Measurements from ENCODE around the gene TMC4.

Gene TMC4

DNA sequence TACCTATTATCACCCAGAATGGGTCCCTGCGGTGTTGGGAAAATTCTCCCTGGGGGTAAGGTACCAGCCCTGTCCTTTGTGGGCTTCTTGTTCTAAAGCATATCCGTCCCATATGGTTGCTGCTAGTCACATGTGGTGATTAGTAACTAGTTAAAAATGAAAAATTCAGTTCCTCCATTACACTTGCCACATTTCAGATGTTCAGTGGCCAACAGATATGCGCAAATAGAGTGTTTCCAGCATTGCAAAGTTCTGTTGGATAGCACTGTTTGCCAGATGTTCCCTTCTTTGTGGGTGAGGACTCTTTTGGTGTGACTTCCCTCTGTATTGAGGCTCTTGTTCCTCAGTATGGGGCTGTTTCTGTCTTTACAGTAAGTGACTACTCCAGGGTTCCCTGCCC is 31.6 kb downstream of the TMC4 start:
- DNase-seq, result no peak
- intact Hi-C loops (cut with DNase I), result no loop called here

DNA sequence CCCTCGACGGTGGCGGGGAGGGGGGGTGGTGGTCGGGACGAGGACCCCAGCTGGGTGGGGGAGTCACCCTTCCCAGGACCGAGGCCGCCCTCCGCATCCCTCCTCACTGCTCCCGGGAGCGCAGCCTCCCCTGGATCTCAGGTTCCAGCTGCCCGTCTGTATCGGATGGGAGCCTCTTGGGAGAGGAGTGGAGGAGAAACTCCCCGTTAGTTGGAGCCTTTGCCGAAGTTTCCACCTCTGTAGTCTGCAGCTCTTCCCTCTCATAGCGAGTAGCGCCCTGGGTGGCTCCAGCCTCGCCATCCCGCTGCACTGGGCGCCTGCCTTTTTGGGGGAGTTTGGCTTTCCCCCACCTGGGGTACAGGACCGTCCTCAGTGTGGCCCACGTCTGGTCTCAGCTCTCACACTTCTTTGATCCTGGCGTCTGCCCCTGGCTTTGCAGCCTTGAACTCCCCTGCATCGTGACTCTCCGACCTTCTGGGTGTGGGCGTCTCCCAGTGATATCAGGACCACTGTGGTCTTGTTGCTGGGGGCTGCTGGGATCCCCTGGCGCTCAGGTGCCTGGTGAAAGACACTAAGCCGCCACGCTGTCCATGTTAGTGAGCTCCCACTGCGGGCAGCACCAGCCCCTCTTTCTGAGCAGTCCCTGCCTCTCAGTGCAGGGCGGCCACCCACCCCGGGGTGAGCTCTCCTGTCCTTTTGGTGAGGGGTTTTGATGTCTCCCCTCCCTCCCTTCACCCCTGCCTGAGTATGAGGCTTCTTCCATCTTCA is 34.3 kb downstream of the TMC4 start:
- intact Hi-C loops (cut with DNase I), result no loop called here
- DNase-seq, result no peak

DNA sequence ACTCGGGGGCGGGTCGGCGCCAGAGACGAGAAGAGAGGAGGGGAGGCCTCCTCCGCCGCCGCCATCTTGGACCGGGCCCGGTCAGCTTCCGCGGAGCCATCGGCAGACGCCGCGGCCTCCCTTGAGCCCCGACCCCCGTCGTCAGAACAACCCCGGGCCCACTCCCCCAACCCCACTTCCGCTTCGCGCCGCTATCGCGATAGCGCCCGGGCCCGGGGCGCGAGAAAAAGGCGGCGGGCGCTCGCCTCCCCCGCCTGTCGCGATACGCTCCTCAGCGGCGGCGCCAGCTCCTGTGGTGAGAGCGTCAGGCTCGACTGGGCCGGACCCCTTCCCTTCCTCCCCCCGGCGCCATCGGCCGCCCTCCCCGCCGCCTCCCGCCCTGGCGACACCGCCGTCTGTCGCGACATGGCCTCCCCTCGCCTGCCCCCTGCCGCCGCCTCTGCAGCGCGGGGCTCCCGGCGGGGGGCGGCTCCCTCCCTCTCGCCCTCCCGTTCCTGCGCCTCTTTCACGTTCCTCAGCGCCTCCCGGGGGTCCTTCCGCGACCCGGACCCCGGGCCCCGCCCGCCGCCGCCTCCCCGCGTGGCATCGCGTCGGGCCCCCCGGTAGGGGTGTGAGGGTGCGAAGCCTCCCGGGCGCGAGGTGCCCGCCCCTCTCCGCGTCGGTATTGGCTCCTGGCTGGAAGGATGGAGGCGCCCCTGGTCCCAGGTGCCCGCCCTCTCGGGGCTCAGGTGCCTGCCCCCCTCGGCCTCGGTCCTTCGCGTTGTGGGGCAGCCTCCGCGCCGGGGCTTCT is 35.1 kb downstream of the TMC4 start, which contains the start of gene CNOT3:
Gene CNOT3 (plus strand): TSS at position 64 of the 790 bp plus-strand sequence. CDS start 5,217 bp downstream, outside the sequence.
- peak in 1 of 42 donors; percentile 29 for DNase-seq
- intact Hi-C loops (cut with DNase I), result no loop called here

DNA sequence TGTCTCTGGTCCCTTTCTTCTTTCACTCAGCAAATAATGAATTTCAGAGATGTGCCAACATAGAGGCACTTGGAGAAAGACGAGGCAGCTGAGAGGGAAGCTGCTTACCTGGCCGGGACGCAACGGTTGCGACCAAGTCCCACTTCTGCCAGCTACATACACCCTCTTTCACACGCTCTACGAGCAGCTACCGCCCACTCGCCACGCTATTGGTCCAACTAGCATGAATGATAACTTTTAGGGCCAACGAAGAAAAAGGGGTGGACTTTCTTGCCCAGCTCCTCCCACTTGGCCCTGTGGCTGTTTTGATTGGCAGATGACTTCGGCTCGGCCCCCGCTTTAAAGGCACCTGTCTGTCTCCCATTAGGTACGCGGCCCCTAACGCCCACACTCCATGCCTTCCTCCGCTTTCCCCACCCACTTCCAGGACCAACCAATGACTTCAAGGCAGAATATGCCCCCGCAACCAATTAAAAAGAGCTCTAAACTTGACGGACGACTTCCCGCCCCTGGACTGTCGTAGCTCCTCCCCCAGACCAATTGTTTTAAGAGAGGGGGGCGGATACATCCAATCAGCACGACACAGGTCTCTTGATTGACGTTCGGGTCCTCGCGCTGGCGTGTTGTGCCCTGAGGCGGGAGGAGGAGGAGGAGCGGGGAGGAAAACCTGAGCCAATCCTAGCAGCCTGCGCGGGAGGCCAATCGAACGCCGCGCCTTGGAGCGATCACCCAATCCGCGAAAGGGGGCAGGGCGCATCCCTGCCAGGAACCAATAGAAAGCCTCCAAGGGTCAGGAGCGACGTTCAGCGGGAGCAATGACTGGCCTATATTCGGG is 35.9 kb downstream of the TMC4 start:
- intact Hi-C loops (cut with DNase I), result no loop called here
- DNase-seq, result peak; percentile 96 to 100 (median 99)

DNA sequence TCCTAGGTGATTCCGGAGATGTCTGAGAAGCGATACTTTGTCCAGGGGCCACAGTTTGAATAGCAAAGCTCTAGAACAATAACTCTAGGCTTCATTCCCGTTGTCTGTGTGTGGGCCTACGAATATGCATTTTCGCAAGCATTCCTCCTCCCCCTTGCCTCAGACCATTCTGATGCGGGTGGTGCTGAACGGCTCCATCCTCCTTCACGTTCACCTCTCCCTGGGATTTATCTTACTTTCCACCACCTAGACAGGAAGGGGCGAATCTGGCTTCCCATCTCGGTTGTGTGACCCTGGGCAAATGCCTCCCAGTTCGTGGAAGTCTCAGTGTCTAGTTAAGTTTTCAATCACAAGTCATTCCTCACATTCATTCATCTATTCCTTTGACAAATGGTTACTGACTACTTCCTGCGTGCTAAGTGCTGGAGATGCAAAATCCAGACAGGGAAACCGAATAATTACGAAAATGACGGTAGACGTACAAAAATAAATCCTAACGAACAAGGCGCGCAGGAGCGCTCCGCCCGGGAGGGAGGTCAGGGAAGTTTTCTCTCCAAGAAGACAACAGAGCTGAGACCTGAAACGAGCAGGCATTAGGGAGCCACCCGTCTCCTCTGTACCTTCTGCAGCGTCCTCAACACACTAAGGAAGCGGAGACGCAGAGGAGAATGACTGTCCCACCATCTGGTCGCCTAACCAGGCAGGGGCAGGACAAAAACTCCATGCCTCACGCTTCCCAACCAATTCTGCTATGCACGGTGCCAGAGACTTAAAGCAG is 36.7 kb downstream of the TMC4 start:
- DNase-seq, result peak in 5 of 42 donors; percentile 14 to 31 (median 23)
- intact Hi-C loops (cut with DNase I), result no loop called here

- intact Hi-C loops (cut with DNase I), result no loop called here
- DNase-seq, result no peak
Measured at GRCh38 chr19:54133957-54134590, 38.9 kb downstream of the TMC4 start.

GRCh38 chr19:54133312-54133956 is 39.5 kb downstream of the TMC4 start:
- peak in 1 of 42 donors; percentile 22 for DNase-seq
- intact Hi-C loops (cut with DNase I), result no loop called here

- DNase-seq, result no peak
- intact Hi-C loops (cut with DNase I), result no loop called here
Measured at GRCh38 chr19:54129617-54129996, 43.4 kb downstream of the TMC4 start.

- intact Hi-C loops (cut with DNase I), result no loop called here
- no peak for DNase-seq
Measured at GRCh38 chr19:54128796-54129616, 44.0 kb downstream of the TMC4 start.

DNA sequence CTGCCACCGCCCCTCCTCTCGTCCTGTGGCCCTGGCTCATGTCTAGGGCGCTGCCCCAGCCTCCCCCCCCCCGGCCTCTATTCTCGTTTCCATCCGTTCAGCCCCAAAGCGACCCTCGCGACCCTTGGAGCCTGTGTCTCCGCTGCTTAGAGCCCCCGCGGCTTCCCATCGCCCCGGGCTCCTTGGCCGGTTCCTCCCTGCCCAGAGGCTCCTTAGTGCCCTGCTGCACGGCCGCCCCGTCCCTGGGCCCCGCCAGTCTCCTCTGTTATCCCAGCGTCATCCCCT is 44.6 kb downstream of the TMC4 start:
- DNase-seq, result no peak

GRCh38 chr19:54127688-54128440 is 45.1 kb downstream of the TMC4 start:
- intact Hi-C loops (cut with DNase I), result no loop called here
- no peak for DNase-seq

More for the DNA sequence above, 44.6 kb downstream of the TMC4 start:
- intact Hi-C loops (cut with DNase I), result no loop called here

DNA sequence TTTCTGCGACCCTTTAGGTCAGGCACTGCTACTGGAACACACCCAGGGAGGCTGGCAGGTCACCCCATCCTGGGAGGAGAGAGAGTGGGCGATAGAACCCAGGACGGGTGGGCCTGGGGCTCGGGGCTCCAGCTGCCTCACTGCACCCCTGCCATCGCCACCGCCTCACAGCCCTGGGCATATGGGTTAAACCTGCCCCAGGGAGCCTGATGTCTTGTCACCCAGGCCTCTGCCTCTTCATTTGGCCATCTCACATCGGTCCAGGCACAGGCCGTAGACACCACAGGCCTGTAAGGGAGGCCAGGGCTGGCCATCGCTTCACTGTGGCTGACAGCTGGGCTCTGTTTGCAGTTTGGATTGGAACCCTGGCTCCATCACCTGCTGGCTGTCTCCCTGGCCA is 47.2 kb downstream of the TMC4 start:
- intact Hi-C loops (cut with DNase I), result no loop called here
- DNase-seq, result no peak

DNA sequence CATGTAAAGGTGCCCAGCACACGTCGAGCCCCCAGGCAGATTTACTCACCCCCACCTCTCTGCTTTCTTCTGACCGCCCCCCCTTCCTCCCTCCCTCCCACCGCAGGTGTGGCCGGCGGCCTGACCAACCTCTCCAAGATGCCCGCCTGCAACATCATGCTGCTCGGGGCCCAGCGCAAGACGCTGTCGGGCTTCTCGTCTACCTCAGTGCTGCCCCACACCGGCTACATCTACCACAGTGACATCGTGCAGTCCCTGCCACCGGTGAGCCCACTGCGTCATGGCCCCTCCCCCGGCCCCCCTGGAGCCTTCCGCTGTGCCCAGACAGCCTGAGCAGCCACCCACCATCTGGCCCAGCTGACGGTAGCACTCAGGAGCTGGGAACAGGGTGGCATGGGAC is 48.6 kb downstream of the TMC4 start:
- intact Hi-C loops (cut with DNase I), result no loop called here

GRCh38 chr19:54123682-54124081 is 49.3 kb downstream of the TMC4 start:
- intact Hi-C loops (cut with DNase I), result no loop called here

More for the DNA sequence above, 48.6 kb downstream of the TMC4 start:
- no peak for DNase-seq

DNA sequence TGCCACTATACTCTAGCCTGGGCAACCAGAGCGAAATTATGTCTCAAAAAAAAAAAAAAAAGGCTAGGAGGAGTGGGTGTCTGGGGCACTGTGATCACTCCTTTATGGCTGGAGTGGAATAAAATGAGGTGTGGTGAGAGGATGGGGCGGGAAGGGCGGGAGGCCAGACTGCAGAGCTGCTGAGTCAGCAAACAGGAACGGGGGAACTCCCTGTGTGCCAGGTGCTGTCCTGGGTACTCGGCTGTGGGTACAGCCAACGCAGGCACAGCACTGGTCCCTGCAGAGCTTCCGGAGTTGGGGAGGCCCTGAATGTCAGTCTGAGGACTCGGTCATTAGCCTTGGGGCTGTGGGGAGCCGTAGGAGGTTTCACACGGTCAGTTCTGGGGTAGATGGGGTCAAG is 51.7 kb downstream of the TMC4 start:
- no peak for DNase-seq
- intact Hi-C loops (cut with DNase I), result no loop called here

More at GRCh38 chr19:54123682-54124081, 49.3 kb downstream of the TMC4 start:
- no peak for DNase-seq
